ENCODE measurements around the gene NREP.

- TF ChIP-seq CTCF (IDR thresholded peaks at IDR 0.05) (no peak), EZH2 (IDR thresholded peaks at IDR 0.05) (no peak)
Measured at GRCh38 chr5:111691914-111692313, 65.1 kb downstream of the NREP start.

All from neural progenitor cell (in vitro differentiated cells).